HG03060 (cell line): Measurements from ENCODE around the gene GATAD2A.
"Not testable (repeated sequence)": the region's sequence is repeated elsewhere in the genome, so short reads cannot be mapped to it uniquely, and the experiment has no call there.

Experiments used
- ATAC-seq: cut with Tn5 transposase; IDR thresholded peaks from one replicate; pipeline ENCODE4 v1.9.1; 2021; ENCODE audit warnings: low read depth, moderate number of reproducible peaks; ENCODE audit not compliant: unreplicated experiment

Gene GATAD2A, protein sequence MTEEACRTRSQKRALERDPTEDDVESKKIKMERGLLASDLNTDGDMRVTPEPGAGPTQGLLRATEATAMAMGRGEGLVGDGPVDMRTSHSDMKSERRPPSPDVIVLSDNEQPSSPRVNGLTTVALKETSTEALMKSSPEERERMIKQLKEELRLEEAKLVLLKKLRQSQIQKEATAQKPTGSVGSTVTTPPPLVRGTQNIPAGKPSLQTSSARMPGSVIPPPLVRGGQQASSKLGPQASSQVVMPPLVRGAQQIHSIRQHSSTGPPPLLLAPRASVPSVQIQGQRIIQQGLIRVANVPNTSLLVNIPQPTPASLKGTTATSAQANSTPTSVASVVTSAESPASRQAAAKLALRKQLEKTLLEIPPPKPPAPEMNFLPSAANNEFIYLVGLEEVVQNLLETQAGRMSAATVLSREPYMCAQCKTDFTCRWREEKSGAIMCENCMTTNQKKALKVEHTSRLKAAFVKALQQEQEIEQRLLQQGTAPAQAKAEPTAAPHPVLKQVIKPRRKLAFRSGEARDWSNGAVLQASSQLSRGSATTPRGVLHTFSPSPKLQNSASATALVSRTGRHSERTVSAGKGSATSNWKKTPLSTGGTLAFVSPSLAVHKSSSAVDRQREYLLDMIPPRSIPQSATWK

DNA sequence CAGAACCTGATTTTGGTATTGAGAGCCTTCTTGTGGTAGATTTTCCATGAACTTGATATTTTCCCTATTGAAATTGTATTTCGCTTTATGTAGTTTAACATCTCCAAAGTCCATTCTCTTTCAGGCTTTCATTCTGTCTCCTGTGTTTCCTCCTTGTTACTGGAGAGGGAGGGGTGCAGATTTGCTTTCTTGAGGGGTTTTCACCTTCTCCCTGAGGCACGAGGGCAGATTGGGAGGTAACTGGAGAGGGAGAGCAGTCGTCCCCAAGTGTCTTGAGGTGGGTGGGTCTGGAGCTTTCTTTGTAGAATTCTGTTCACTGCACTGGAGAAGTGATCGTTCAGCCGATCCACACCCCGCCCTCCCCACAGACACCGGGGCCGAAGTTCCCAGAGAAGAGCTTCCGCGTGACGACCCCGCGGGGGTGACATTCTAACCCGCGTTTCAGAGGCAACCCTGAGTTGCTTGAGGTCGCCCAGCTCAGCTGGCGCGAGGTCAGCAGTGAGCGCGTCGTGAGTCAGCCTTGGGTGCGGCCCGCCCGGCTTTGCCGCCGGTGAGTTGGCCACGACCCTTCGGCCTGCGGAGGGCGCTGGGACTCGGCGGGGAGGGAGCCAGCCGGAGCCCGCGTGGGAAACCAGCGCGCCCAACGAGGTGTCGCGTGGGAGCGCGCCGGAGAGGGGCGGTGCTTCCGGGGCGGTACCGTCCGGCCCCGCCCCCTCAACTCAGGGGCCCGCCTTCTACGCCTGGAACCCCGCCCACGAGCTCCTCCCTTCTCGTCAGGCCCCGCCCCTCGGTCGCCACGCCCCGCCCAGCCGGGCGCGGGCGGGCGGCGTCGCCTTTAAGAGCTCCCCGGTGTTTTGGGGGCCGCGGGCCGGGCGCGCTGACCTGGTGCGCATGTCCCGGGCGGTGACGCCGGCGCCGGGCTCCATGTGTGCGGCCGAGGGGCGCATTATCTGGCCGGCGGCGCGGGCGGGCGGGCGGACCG, at the start of gene GATAD2A:
GATAD2A (plus strand) TSS at position 797 of the 982 bp plus-strand sequence. CDS start 59,671 bp downstream, outside the sequence.
- ATAC-seq = peak; percentile 41

DNA sequence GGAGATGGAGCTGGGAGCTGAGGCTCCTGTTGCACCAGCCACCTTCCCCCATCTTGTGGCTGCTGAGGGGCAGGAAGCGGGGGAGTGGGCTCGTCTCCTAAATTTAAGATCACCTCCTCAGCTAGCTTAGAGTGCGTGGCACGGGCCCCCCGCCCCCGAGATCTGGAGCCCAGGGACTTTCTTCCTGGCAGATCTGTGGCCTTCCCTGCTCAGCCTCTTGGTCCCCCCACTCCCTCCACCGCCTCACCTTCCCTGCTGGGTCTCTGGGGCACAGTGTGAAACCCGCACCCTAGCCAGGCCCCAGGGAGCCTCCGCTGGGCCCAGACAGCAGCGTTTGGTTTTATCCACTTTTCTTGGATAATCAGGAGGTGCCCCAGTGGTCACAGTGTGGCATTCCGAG, 49.0 kb upstream of the GATAD2A start:
- no peak for ATAC-seq

DNA sequence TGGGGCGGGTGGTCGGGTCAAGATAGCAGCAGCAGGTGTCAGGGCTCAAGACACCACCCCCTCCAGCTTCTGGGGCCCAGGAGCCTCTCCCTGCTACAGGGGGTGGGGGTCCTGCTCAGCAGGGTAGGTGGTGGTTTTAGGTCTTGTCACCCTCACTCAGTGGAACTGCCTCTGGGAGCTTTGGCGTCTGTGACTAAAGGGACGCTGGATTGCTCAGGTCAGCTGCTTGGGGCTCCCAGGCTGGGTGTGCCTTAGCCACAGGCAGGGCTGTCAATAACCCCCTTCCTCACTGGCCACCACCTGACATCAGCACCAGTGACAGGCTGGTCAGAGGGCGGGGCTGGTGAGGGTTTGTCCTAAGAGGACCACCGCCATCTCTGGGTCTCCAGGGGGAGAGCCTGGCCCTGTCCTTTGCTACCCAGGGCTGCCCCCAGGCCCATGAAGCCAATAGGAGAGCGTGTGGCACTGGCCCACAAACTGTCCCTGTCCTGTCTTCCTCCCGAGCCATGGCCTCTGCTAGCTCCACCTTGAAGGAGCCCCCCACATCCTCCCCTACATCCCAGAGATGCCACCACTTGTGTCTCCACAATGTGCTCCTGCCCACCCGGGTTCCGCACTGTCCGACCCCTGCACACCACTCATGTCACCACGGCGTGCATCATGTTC, 48.4 kb upstream of the GATAD2A start:
- ATAC-seq = no peak

DNA sequence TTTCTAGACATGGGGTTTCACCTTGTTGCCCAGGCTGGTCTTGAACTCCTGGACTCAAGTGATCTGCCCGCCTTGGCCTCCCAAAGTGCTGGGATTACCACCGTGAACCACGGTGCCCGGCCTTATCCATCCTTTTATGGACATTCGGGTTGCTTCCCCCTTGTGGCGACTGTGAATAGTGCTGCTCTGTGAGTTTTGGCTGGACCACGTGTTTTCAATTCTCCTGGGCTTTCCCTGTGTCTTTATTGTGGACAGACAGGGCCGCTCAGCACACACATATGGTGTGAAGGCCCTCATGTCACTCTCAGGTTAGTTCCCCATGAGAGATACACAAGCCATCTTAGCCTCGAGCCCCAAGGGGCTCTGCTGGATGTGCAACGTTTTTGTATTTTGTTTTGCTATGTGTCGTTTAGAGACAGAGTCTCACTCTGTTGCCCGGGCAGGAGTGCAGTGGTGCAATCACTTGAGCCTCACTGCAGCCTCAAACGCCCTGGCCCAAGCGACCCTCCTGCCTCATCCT, 44.3 kb upstream of the GATAD2A start:
- ATAC-seq = no peak

DNA sequence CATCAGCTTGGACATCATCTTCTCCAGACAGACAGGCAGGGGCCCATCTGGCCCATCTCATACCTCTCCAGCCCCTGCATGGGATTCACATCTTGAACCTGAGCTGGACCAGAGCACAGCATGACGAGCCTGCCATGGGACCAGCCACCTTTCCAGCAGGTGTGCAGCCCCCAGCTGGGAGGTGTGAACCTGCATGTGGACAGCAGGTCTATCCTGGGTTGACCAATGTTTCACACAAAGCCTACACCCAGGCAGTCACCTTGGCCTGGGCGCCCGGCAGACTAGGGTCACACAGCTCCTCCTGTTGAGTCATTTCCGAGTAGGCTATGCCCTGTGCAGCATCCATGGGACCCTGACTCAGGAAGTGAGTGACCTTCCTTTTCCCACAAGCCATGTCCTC, 43.4 kb upstream of the GATAD2A start:
- no peak for ATAC-seq

DNA sequence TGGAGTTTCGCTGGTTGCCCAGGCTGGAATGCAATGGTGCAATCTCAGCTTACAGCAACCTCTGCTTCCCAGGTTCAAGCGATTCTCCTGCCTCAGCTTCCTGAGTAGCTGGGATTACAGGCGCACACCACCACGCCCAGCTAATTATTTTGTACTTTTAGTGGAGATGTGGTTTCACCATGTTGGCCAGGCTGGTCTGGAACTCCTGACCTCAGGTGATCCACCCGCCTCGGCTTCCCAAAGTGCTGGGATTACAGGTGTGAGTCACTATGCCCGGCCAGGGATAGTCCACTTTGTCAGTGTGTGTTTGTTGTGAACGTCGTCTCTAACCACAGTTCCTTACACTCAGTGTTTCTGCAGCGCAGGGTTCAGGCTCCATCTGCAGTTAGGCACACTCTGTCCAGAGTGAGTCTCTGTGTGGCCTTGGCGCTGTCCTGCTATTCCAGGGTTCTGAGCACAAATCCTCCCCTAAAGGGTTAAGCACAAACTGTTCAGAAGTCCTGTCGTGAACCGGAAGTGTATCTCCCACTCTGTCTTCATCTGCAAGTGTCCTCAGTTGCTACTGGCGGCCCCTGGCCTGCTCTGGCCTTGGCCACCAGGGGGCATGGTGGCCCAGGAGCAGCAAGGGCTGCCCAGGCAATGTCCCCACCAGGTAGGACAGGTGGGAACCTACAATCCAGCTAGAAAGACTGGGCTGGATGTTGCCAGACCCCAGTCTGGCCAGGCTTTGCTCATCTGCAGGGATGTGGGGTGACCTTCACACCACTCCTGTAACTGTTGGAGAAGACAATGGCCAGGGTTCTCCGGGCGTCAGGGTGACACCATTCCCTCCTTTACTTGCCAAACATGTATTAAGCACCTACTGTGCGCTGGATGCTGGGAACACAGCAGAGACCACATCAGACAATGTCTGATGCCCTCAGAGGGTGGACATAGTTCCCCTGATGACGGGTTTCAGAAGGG, 38.8 kb upstream of the GATAD2A start:
- ATAC-seq = no peak

DNA sequence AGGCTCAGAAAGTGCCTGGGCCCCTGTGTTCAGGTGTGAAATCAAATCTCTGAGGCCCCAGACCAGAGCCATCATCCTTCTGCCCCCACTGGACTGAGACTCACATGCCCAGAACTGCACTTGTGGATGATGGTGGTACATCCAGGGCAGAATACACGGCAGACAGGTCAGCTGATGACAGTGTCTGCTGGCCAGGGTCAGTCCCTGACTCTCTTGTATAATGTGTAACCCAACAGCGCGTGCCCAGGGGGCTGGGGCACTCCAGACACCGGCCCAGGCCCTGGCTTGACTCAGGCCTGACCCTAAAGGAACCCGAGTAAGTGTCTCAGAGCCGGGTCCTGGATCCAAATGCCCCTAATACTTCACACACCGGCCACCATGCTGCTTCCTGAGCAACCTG, 37.4 kb upstream of the GATAD2A start:
- ATAC-seq = no peak

DNA sequence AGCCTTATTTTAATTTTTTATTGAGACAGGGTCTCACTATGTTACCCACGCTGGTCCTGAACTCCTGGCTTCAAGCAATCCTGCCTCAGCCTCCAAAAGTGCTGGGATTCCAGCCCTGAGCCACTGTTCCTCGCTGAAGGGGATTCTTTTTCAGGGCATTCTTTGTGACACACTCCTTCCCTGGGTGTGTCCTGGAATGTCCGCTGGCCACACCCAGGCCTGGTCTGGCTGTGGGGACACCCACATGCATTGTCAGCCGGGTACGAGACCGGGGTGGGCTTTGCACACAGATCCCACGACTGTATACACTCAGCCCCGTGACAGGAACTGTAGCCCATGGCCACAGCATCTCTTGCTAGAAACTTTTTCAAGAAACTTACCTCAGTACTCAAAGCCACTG, 34.4 kb upstream of the GATAD2A start:
- ATAC-seq = no peak

DNA sequence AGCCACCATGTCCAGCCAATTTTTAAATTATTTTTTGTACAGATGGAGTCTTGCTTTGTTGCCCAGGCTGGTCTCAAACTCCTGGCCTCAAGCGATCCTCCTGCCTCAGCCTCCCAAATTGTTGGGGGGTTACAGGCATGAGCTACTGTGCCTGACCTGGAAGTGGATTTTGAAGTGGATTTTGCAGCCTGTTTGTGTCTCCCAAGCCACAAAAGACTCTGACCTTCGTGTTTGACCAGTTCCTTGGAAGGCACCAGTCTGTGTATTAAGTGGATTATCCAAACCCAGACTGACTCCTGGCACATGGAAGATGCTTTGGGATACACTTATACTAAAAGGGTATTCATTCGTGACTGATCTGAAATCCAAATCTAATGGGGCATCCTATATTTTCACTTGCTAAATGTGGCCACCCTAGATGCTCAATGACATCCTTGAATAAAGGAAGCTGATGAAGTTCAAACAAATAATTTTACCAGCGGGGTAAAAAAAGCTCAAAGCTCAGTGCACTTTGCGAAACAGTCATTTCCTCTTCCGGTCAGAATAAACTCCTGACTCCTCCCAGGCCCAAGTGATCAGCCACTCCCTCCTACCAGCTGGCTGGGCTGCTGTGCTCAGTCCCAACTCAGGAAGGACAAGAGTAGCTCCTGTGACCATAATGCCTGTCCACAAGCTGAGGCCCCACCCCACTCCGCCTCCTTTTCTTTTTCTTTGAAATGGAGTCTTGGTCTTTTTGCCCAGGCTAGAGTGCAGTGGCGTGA, 32.6 kb upstream of the GATAD2A start:
- no peak for ATAC-seq

DNA sequence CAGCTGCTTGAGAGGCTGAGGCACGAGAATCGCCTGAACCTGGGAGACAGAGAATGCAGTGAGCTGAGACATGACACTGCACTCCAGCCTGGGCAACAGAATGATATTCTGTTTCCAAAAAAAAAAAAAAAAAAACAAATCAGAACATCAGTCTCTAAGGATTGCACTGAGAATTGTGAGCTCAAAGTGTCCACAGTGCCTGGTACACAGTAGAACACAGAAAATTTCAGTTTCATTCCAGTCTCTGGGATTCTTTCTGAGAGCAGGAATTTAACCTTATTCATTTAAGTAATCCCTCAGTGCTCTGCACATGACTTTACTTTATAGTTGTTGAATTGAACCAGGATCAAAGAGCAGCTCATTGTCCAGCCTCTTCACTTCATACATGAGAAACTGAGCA, 25.9 kb upstream of the GATAD2A start:
- no peak for ATAC-seq

DNA sequence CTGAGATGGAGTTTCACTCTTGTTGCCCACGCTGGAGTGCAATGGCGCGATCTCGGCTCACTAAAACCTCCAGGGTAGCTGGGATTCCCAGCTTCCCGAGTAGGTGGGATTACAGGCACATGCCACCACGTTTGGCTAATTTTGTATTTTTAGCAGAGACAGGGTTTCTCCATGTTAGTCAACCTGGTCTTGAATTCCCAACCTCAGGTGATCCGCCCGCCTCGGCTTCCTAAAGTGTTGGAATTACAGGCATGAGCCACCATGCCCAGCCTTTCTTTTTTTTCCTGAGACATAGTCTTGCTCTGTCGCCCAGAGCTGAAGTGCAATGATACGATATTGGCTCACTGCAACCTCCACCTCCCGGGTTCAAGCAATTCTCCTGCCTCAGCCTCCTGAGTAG, 25.2 kb upstream of the GATAD2A start:
- not testable (repeated sequence) for ATAC-seq

DNA sequence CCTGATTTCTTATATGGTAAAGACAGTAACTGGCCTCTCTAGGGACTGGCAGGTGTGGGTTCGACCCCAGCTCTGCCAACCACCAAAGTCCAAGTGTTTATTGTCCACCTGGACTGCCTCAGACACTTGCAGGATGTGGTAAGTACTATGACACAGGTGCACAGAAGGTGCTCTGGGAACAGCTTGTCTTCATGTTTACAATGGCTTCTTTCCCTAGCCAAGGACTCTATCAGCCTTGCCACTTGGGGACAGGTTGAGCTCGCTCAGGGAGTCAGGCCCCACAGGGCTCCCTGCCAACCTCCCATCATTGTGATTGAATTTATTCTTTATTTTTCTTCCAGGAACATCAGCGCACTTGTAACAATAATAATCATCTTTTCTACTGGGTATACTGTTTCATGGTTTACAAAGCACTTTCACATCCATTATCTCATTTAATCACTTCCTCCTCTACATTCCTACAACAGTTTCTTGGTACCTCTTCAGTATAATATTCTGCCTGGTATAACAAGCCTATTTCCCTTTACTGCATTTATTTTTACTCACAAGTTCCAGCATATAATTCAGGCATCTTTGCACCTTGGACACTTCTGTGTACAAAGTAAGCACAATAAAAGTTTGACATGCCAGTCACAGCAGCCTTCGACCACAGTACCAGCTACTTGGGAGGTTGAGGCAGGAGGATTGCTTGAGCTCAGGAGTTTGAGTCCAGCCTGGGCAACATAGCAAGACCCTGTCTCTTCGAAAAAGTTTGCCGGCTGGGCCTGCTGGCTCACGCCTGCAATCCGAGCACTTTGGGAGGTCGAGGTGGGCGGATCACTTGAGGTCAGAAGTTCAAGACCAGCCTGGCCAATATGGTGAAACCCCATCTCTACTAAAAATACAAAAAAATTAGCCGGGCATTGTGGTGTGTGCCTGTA, 24.2 kb upstream of the GATAD2A start:
- ATAC-seq = no peak

DNA sequence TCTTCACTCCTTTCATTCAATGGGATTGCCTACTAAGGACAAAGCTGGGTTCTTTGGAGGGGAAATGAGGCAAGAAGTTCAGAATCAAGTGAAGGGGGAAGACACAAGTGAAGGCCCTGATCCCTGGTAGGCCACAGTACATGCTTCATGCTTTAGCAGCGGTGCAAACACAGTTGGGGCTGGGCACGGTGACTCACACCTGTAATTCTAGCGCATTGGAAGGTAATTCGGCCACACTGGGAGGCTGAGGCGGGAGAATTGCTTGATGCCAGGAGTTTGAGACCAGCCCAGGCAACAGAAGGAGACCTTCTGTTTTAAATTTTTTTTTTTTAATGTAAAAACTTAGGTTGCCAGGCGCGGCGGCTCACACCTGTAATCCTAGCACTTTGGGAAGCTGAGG, 23.4 kb upstream of the GATAD2A start:
- ATAC-seq = no peak

DNA sequence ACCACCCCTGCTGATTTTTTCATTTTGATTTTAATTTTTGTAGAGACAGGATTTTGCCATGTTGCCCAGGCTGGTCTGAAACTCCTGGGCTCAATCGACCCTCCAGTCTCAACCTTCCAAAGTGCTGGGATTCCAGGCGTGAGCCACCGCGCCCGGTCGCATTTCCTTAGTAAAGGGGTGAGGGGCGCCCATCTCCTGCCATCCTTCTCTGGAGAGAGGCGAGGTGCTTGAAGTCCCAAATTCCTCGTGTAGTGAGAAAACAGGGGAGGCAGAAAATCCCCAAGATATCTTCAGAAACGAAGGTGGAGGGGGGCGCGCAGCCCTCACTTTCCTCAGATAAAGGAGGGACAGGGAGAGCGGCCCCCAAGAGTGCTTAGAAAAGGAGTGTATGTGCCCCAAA, 21.0 kb upstream of the GATAD2A start:
- ATAC-seq = no peak

DNA sequence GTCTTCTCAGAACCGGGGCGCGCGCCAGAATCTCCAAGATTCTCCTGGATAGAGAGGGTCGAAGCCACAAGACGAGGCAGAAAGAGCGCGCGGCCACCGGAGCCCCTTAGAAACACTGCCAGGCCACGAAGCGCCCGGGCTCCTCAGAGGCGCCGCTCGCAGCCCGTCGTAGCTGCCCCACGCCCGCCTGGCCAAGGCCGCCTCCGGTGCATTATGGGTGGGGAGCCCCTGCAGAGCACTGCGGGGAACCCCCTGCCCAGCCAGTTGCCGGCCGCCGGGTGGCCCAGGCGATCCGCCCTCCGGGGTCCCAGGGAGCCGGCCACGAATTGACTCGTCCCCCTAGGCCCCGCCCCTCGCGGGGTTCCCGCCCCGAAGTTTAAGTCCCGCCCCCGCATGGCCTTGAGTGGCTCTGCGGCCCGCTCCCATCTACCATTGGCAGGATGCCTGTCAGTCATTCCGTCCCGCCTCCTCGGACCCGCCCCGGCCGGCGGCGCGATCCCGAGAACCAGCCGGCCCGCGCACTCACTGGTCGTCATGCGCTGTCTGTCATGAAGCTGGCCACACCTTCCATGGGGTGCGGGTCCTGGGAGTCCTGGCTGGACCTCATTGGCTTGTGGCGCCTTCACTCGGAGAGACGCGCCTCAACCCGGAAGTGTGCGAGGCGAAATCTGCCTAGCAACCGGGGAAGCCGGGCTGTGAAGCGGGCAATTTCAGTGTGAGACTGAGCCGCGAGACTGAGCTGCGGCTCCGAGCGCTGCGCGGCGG, 20.2 kb upstream of the GATAD2A start:
- ATAC-seq = peak; percentile 92
